Activated CD4-positive, CD25-positive, alpha-beta regulatory T cell treated with anti-CD3 and anti-CD28 coated beads, Interleukin-2, amount 50 U/mL, for 16 hours (primary cell): ENCODE measurements around the gene MYG1.
"Not testable (repeated sequence)": the region's sequence is repeated elsewhere in the genome, so short reads cannot be mapped to it uniquely, and the experiment has no call there.

ENCODE experiments used
- DNase-seq: peaks from one replicate; pipeline ENCODE4 v3.0.0-alpha.2; 2020; ENCODE audit warnings: low read depth, low spot score

Gene MYG1

DNA sequence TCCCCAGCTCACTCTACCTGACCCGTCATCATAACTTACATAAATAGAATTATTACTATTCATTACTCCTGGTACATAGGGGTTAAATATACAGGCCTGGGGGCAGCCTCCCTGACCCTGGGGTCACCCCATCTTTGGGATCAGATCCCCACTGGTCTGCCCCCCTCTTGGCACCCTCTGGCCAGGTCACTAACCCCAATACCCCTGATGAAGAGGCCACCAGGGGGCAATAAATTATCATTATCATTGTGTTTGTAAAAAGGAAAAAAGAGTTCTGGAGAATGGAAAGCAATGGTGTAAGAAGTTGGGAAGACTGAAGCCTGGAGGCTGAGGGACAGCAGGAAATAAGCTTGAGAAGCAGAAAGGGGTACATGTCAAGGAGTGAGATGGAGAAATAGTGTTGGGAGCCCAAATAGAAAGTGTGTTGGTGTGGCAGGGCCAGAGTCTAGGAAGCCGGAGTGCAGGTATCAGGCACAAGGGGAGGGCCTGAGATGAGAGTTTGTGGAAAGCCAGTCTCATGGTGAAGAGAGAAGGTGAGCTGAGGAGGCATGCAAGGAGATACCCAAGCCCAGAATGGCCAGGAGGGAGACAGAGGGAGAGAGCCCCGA lies 28.0 kb downstream of the MYG1 start:
- DNase-seq, result no peak

DNA sequence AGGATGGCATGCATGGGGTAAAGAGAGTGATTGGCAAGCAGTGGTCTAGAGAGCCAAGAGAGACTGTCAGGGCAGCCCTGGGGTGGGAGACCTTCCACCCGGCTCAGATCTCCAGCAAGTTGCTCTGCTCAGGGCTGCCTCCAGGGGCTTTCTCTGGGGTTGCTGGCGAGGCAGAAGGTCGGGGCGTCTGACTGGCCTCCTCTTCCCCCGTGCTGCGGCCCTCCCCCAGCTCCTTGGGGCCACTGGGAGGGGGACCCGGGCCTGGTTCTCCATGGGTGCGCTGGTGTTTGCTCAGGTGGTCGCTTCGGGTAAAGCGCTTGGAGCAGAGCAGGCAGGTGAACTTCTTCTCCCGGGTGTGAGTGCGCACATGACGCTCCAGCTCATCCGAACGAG lies 28.5 kb downstream of the MYG1 start:
- DNase-seq, result no peak

GRCh38 chr12:53330671-53331070 lies 31.2 kb downstream of the MYG1 start:
- no peak for DNase-seq

DNA sequence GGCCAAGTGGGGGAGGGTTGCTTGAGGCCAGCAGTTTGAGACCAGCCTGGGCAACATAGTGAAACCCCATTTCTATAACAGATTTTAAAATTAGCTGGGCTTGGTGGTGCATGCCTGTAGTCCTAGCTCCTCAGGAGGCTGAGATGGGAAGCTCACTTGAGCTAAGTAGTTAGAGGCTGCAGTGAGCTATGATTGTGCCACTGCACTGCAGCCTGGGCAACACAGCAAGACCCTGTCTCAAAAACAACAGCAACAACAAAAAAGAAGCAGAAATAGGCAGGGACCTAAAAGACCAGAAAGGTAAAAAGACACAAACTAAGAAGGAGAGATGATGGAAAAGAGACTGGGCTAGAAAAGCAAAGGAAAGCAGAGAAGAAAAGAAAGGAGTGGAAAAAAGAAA lies 32.8 kb downstream of the MYG1 start:
- DNase-seq, result not testable (repeated sequence)

DNA sequence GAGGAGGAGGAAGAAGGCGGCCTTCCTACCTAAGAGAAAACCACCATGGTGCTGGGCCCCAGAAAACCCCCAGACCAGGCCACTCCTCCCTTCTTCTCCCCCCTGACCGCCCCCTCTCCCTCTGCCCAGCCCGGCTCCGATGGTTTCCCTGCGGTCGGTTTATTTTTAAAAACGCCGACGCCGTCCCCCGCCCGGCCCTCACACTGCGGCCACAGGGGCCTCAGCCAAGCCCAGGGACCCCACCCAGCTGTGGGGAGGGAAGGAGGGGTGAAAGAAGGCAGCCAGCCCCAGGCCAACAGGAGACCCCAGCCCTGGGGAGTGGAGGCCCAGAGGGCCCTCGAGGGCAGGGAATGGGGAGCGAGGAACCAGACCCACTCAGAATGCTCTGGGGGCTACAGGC lies 33.2 kb downstream of the MYG1 start:
- no peak for DNase-seq

DNA sequence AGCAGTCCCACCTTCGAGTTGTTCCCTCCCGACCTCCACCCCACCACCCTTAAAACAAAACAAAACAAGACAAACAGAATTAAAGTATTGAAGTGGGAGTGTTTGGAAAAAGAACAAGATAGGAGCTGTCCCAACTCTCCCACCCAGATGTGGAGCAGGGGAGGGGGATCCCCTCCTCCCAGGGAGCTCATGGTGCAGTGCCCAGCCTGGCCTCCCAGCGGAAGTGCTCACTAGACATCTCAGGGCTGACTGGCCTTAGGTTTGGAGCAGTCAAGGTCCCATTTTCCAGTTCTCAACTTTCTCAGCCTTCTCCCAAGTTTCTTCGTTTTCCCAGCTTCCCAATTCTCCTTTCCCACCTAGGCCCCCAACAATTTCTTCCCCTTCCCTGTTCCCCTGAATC lies 33.8 kb downstream of the MYG1 start:
- no peak for DNase-seq

- DNase-seq, result no peak
These were observed 34.4 kb downstream of the MYG1 start for GRCh38 chr12:53333845-53334244.

GRCh38 chr12:53334822-53335221 lies 35.3 kb downstream of the MYG1 start:
- DNase-seq, result no peak

DNA sequence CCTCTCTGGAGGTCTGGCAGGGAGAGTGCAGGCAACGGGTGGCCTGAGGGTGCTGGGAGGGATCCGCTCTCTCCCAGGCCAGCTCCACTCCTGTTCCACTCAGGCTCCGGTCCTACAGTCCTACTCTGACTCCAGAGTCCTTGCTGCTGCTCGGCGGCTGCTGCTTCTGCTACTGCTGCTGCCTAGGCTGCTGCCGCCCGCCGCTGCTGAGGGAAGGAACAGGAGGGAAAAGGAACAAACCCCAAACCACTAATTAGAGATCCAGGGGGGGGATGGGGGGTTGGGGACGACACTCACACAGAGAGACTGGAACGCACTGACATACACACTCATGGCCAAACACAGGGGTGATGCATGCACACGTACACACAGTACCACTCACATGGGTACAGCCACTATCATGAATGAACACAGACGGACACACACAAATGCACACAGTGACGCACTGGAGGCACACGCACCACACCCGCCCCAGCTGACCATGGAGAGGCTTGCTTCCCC lies 36.7 kb downstream of the MYG1 start, which contains the start of gene SP7:
Gene SP7, minus strand, starts transcription at position 174 of the 501 bp plus-strand sequence. CDS start 708 bp downstream, outside the sequence.
- no peak for DNase-seq

DNA sequence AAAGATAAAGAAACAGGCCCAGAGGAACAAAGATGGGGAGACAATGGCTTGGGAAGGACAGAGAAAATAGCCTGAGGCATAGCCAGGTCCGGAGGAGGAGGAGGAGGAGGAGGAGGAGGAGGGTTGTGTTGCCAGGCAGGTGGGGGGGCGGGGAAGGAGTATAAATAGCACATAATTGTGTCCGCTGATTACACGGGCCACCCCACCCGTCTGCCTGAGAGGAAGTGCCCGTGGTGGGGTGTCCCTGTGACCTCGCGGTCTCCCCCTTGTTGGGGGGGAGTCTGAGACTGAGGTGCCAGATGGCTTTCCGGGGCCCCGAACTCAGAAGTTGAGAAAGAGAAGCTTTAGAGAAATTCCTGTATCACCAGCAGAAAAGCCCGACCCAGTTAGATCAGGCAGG lies 38.5 kb downstream of the MYG1 start:
- DNase-seq, result no peak

DNA sequence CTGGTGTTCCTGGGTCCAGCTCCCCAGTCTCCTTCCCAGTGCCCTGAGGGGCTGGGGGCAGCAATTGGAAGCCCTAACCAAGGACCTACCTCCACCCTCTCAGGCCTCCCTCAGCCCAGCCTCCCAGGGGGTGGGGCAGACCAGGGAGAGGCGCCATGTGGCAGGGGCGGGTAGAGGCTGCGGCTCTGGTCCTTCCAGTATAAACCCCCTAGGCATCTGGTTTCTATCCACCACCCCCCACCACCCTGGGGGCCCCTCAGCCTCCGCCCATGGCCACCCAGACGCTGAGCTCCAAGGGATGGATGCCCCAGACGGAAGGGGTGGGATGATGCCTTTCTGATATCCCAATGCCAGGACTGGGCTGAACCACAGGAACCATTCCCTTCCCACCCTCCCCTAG lies 39.4 kb downstream of the MYG1 start:
- DNase-seq, result no peak

- no peak for DNase-seq
These were observed 40.9 kb downstream of the MYG1 start for GRCh38 chr12:53340398-53340797.

DNA sequence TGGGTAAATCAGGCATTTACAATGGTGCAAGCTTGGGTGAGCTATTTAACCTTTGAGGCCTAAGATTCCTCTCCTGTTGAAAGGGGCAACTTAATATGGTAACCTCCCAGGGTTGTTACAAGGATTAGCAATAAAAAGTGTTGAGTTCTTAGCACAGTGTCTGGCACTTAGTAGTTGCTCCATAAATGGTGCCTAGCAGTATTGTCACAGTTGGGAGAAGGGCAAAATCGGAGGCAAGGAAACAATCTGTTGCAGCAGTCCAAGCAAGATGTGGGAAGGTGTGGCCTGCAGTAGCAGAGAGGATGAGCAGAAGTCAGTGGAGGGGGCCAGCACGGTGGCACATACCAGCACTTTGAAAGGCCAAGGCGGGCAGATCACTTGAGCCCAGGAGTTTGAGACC lies 44.0 kb downstream of the MYG1 start:
- DNase-seq, result no peak

DNA sequence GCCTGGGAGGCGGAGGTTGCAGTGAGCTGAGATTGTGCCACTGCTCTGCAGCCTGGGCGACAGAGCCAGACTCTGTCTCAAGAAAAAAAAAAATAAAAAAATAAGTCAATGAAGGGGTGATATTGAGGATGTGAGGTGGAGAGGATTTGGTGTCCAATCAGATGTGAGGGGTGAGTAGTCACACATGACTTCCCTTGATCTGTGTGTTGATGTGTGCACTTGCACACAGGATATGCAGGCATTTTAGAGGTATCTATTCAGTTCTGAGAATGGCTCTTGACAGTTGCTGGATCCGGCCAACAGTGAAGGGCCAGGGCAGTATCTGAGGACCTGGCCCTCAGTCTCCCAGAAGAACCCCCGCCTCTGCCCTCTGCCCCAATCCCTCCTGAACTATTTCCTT lies 44.5 kb downstream of the MYG1 start:
- no peak for DNase-seq

DNA sequence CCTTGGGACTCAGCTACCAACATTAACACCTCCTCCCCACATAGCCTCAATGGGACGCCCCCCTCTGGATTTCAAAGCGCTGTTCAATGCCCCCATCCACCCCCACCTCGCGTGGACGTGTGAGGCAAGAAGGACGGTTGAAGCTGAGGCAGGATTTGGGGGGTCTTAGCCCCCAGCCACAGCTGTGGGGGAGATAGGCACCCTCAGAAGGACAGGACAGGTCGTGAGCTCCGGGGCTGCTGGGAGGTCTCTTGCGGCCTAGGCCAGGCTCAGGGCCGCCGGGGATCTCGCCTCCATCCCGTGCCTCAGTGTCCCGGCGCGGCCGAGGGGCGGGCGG lies 45.0 kb downstream of the MYG1 start:
- DNase-seq, result no peak

- peak; percentile 35 for DNase-seq
These were observed 45.5 kb downstream of the MYG1 start for GRCh38 chr12:53344824-53345485.

DNA sequence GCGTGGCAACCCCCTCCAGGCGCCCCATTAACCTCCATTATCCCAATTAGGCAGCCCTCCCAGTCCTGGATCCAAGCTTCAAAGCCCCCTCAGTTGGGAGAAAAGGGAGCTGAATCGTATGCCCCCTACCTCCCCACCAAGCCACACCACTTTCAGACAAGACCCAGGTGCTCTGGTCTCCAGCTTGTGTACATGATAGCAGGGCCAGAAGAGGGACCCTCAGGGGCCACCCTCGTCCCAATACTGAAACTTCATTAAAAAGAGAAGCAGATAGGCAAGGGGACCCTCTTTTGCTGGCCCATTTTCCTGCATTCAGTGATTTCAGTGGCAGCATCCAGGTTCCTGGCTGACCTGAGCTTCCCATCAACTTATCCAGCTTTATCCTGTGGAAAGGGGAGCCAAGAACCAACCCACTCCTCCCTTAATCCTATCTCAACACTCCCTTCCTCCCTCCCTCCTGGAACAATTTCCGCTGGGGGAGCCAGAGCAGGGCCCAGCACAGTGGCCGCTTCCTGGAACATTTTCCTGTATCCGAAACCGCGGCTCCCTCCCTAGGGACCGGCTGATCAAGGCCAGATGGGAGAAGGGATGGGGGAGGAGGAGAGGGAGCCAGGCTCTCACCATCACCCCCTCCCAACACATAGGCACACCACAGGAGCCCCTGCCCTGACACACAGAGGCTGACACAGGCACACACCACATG lies 46.1 kb downstream of the MYG1 start:
- DNase-seq, result no peak

DNA sequence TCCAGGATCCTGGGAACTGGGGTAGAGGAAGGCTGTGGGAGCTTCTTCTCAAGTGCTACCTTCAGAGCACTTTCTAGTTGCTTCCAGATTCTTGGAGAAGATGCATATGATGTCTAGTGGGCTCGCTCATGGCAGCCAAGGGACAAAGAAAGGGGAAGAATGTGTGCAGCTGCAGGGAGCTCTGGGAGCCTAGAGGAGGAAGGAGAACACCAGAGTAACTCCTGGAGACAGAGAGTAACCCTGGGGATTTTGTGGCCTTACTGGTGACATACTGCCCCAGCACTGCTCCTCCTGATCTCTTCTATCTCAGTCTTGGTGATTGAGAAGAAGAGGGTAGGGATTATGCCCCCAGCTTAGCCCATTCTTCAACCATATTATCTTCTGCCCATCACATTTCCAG lies 47.0 kb downstream of the MYG1 start:
- DNase-seq, result no peak

- no peak for DNase-seq
These were observed 48.4 kb downstream of the MYG1 start for GRCh38 chr12:53347905-53348304.

GRCh38 chr12:53352331-53353256 lies 53.1 kb downstream of the MYG1 start:
- DNase-seq, result peak; percentile 68

DNA sequence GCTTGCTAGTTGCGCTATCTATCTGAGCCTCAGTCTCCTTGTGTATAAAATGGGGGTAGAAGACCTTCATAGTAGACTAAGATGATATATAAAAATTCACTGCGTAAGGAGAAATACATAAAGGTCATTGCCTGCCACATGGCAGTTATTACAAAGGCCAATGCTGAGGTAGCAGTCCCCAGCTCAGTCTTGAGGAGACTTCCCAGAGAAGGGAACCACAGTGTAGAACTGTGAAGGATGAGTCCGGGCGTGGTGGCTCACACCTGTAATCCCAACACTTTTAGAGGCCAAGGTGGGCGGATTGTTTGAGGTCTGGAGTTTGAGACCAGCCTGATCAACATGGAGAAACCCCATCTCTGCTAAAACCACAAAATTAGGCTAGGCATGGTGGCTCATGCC lies 53.8 kb downstream of the MYG1 start:
- DNase-seq, result no peak

- DNase-seq, result no peak
These were observed 55.6 kb downstream of the MYG1 start for GRCh38 chr12:53355121-53355520.
